Measurements from ENCODE around the gene NOCT.
"Not testable (repeated sequence)": the region's sequence is repeated elsewhere in the genome, so short reads cannot be mapped to it uniquely, and the experiment has no call there.

DNA sequence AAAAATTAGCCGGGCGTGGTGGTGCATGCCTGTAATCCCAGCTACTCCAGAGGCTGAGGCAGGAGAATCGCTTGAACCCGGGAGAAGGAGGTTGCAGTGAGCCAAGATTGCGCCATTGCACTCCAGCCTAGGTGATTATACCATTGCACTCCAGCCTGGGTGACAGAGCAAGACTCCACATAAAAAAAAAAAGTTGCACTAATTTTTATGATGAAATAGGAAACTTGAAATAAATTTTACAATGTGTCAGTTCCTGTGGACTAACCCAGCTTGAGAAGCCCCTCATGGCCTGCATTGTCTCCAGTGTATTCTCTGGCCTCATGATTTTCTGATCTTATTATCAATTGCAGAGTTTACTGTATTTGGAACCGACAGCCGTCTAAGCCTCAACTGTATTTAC lies 14.2 kb upstream of the NOCT start:
- TF ChIP-seq, protein P1, sequence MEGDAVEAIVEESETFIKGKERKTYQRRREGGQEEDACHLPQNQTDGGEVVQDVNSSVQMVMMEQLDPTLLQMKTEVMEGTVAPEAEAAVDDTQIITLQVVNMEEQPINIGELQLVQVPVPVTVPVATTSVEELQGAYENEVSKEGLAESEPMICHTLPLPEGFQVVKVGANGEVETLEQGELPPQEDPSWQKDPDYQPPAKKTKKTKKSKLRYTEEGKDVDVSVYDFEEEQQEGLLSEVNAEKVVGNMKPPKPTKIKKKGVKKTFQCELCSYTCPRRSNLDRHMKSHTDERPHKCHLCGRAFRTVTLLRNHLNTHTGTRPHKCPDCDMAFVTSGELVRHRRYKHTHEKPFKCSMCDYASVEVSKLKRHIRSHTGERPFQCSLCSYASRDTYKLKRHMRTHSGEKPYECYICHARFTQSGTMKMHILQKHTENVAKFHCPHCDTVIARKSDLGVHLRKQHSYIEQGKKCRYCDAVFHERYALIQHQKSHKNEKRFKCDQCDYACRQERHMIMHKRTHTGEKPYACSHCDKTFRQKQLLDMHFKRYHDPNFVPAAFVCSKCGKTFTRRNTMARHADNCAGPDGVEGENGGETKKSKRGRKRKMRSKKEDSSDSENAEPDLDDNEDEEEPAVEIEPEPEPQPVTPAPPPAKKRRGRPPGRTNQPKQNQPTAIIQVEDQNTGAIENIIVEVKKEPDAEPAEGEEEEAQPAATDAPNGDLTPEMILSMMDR (conservative IDR thresholded peaks at IDR 0.05; ENCODE audit: low read depth in 2 of 2) = not testable (repeated sequence)
- not testable (repeated sequence) for TF ChIP-seq EZH2 (IDR thresholded peaks at IDR 0.05; ENCODE audit: low read depth, unreplicated experiment); POLR2AphosphoS5 (IDR thresholded peaks at IDR 0.05; ENCODE audit: low read depth); CREB1 (CRISPR knock-in tag; IDR thresholded peaks at IDR 0.05; ENCODE audit: low read depth); EZH2phosphoT487 (IDR thresholded peaks at IDR 0.05; ENCODE audit: unreplicated experiment); JUNB (IDR thresholded peaks at IDR 0.05; ENCODE audit: unreplicated experiment); ZNF331 (CRISPR knock-in tag; IDR thresholded peaks at IDR 0.05; ENCODE audit: low read depth); REST (IDR thresholded peaks at IDR 0.05; ENCODE audit: unreplicated experiment); ETS1 (IDR thresholded peaks at IDR 0.05)
